HepG2 (cell line): Measurements from ENCODE around the gene PALM. TPM values are rescaled to one million over a fixed set of nuclear protein-coding genes. Genes with fewer than 3 reads are reported as not detected.
A peak's percentile ranks its signal among the peaks of the same experiment; 100 is the strongest.

Experiments
- AFF4 ChIP-seq: sonication (generic); formaldehyde crosslinking; IDR thresholded peaks from 2 replicates; pipeline ENCODE4 v1.4.0; 2020; ENCODE audit warnings: missing genetic modification reagents
- AKNA ChIP-seq: sonication (generic); formaldehyde crosslinking; IDR thresholded peaks from 2 replicates; pipeline ENCODE4 v1.4.0; 2020; ENCODE audit warnings: missing genetic modification reagents, borderline replicate concordance
- CCDC6 ChIP-seq: sonication (generic); formaldehyde crosslinking; IDR thresholded peaks from 2 replicates; pipeline ENCODE4 v1.8.1; 2022; ENCODE audit warnings: mild to moderate bottlenecking, missing genetic modification reagents, moderate library complexity
- GFI1 ChIP-seq: sonication (generic); formaldehyde crosslinking; IDR thresholded peaks from 2 replicates; pipeline ENCODE4 v1.5.0; 2020; ENCODE audit warnings: missing genetic modification reagents, mild to moderate bottlenecking, borderline replicate concordance
- MLXIP ChIP-seq: sonication (generic); formaldehyde crosslinking; IDR thresholded peaks from 2 replicates; pipeline ENCODE4 v1.9.0; 2021; ENCODE audit warnings: missing genetic modification reagents, borderline replicate concordance
- PBX3 ChIP-seq: sonication (generic); formaldehyde crosslinking; IDR thresholded peaks from 2 replicates; pipeline ENCODE4 v1.8.1; 2023; ENCODE audit warnings: missing genetic modification reagents, inconsistent platforms, borderline replicate concordance
- REPIN1 ChIP-seq: sonication (generic); formaldehyde crosslinking; IDR thresholded peaks from 2 replicates; pipeline ENCODE4 v1.8.0; 2022; ENCODE audit warnings: missing genetic modification reagents, low read depth, mild to moderate bottlenecking, borderline replicate concordance
- SKIL ChIP-seq: sonication (generic); formaldehyde crosslinking; IDR thresholded peaks from 2 replicates; pipeline ENCODE4 v1.8.0; 2022; ENCODE audit warnings: missing genetic modification reagents, mild to moderate bottlenecking, moderate library complexity, borderline replicate concordance
- ZFP41 ChIP-seq: sonication (generic); formaldehyde crosslinking; IDR thresholded peaks from 2 replicates; pipeline ENCODE4 v1.4.0; 2020; ENCODE audit warnings: mild to moderate bottlenecking, missing genetic modification reagents, borderline replicate concordance
- ZNF44 ChIP-seq: sonication (generic); formaldehyde crosslinking; IDR thresholded peaks from 2 replicates; pipeline ENCODE4 v1.5.1; 2020; ENCODE audit warnings: mild to moderate bottlenecking, missing genetic modification reagents
- polyA plus RNA-seq, 8 experiments: library from polyadenylated mRNA; depleted of rRNA in 3 of 8; stranded (reverse) in 7 of 8; unstranded in 1 of 8; fragments of >200 nt; fragmentation: Illumina TruSeq in 4 of 8; extraction: Trizol in 4 of 8; gene quantifications; 2 replicates each; pipeline versions ENCODE4 v1.2.1 to v1.2.3, GENCODE V29; 2011 to 2016; ENCODE audit warnings: low read depth in 4 of 8, missing spikeins in 1 of 8, mixed read lengths in 1 of 8; ENCODE audit not compliant: insufficient read depth in 1 of 8
- total RNA-seq, 5 experiments: library from RNA; depleted of rRNA; stranded (reverse); fragments of >200 nt; fragmentation: Illumina TruSeq; extraction: Trizol; gene quantifications; 2 replicates each; pipeline ENCODE4 v1.2.3, GENCODE V29; 2016; ENCODE audit warnings: low read depth in 1 of 5

PALM gene
- total and polyA plus RNA-seq, 2 of the 13 experiments (the other 11 are each of a cell fraction or from before 2014, with no cell fraction given) = 4.0 to 9.7 TPM

- TF ChIP-seq MLXIP (CRISPR knock-in tag) (no peak), ZNF44 (no peak), REPIN1 (peak; percentile 36; the same call in 1 of the 2 replicates), CCDC6 (CRISPR knock-in tag) (peak; percentile 57; the same call in 1 of the 2 replicates), AFF4 (CRISPR knock-in tag) (no peak), AKNA (CRISPR knock-in tag) (no peak), PBX3 (CRISPR knock-in tag) (no peak), ZFP41 (no peak), GFI1 (peak; percentile 100), SKIL (CRISPR knock-in tag) (peak; percentile 62; the same call in 1 of the 2 replicates)
Observed at GRCh38 chr19:752652-753517, 44.1 kb downstream of the PALM start (continued).
